ENCODE measurements around the gene APOL1.
"Not testable (repeated sequence)": the region's sequence is repeated elsewhere in the genome, so short reads cannot be mapped to it uniquely, and the experiment has no call there.

APOL1 gene

DNA sequence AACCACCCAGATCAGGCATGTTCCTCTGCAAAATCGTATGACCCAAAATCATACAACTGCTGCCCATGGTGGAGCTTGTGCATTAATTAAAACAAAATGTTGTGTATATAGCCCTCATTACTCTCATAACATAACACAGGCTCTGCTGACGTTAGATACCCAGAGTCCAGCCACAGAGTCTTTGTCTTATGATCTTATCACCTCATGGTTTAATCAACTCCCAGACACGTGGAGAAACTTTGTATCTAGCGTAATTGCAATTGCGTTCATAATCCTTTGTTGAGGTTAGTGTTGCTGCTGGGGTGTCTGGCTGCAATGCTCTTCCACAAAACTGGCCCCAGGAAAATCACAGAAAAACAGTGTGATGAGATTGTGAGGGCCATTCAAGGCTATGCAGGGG is 5.0 kb upstream of the APOL1 start:
- FAIRE-seq: no peak

DNA sequence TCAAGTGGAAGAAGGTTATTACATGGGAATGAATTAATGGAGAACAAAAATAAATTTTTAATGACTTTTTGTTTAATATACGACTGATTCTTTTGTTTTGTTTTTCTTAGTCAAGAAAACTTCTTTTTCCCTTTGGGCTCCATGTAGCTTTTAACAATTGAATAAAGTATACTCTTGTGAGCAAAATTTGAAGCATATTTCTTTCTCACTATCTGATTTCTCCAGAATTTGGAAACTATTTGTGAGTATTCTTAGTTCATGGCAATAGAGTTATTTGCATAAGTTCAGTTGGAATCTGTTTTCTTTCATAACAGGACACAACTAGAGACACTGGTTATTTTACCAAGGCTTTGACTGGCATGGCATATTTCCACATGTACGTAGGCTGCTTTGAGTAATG is 3.8 kb upstream of the APOL1 start:
- FAIRE-seq: peak; percentile 6

DNA sequence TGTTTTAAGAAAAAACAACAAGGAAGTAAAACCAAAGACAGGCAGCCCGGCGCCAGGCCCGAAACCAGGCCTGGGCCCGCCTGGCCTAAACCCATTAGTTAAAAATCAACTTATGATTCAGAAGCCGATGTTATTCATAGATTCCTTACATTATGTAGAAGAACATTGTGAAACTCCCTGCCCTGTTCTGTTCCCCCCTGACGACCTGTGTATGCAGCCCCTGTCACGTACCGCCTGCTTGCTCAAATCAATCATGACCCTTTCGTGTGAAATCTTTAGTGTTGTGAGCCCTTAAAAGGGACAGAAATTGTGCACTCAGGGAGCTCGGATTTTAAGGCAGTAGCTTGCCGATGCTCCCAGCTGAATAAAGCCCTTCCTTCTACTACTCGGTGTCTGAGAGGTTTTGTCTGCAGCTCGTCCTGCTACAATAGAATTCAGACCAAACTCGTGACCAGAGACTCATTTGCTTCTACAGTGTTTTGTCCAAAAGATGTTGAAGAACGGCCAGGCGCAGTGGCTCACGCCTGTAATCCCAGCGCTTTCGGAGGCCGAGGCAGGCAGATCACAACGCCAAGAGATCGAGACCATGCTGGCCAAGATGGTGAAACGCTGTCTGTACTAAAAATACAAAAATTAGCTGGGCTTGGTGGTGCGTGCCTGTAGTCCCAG is 2.5 kb upstream of the APOL1 start:
- FAIRE-seq: not testable (repeated sequence)

DNA sequence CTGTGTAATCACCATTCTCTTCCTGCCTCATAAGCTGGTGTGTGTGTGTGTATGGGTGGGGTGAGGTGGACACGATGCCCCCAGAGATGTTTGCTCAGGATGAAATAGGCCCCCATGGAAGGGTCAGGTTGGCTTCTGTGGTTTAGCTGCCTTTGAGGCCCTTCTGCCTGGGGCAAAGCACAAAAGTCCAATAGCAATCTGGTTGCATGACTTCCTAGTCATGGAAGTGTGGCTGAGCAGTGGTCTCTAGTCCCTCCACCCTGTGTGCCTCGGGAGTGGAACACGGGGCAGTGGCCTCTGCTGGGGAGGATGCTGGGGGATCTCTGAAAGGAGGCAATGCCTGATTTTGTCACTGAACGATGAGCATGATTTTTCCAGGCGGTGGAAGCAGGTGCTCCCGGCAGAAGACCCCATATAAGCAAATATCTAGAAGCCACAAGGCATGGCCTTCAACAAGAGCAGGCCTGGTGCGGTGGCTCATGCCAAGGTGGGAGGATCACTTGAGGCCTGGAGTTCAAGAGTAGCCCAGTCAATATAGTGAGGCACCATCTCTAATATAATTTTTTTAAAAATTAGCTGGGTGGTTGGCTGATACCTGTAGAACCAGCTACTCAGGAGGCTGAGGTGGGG is 839 bp upstream of the APOL1 start:
- not testable (repeated sequence) for FAIRE-seq

DNA sequence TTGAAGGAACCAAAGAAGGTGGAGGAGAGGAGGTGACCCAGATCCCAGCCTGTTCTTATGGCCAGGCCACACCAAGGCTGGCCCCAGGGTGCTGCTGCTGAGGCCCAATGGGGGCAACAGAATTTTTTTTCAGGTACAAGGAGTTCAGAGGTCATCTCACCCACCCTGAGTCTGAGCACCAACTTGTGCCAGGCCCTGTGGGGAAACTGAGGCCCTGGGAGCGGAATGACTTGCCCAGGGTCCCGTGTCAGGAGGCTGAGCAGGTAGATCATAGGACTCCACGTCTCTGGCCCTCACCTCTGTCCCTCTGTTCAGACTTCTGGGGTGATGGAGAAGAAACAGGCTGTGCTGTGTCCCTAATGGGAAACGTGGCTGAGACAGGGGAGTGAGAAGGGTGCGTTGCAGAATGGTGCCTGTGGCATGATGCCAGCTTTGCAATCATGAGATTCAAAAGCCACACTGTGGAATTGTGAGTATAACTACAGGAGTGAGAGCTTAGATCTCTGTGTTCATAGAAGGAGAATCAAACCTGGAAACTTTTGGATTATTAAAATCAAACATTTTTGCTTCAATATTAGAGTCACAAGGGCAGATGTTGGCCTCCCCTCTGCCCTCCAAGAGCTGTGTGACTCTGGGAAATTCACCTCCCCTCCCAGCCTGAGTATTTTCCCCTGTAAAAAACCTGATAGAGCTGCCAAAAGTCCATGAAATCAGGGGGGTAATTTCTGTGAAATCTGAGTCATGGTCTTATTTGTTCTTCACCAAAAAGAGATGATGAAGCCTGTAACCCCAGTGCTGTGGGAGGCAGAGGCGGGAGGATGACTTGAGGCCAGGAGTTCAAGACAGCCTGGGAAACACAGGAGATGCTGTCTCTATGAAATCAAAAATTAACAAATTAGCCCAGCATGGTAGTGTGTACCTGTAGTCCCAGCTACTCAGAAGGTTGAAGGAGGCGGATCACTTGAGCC is 874 bp downstream of the APOL1 start:
- no peak for FAIRE-seq

DNA sequence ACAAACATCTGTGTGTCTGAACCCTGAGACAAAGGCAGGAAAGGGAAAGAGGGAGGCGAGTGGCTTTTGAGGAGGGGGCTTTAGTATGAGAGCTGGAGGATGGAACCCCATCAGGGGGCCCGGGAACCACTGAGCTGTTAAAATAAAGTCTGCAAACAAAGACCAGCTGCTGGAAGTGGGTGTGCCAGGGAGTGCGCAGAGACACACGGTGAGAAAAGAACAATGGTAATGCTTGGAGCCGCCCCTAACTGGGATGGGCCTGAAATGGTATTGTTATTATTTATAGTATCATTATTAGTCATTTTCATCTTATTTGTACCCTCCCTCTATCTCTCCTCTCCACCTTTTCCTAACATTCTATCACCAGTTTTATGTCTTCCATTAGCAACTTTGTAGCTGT is 2.6 kb downstream of the APOL1 start:
- FAIRE-seq: not testable (repeated sequence)

DNA sequence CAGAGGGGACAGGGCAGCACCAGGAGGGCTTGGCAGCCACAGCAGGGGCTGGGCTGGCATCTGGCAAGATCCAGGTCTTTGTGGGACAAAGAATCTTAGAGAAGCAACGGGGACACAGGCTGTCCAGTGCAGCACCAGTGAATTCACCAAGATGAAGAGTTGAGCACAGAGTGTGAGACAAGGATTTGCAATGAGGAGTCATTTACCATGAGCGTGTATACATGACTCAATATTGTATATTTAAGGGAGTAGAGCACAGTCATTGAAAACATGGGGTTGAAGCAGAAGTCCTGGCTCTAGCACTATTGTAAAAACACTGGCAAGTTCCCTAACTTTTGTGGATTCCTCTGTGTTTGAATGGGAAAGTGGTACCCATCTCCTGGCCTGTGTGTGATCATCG is 3.5 kb downstream of the APOL1 start:
- FAIRE-seq: no peak

DNA sequence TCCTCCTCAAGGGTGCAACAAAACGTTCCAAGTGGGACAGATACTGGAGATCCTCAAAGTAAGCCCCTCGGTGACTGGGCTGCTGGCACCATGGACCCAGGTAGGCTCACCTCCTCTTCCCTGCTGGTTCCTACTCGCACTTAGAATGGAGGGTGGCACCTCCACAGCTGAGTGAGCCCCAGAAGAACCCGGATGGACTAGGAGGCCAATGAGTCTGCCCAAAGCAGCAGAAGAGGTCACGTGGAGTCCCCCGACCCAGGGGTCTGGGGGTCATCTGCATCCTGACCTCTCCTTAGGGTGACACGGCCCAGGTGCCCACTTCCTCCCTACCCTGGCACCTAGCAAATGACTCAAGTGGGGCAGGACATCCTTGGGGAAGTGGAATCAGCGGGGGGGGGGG is 4.4 kb downstream of the APOL1 start:
- FAIRE-seq: no peak

DNA sequence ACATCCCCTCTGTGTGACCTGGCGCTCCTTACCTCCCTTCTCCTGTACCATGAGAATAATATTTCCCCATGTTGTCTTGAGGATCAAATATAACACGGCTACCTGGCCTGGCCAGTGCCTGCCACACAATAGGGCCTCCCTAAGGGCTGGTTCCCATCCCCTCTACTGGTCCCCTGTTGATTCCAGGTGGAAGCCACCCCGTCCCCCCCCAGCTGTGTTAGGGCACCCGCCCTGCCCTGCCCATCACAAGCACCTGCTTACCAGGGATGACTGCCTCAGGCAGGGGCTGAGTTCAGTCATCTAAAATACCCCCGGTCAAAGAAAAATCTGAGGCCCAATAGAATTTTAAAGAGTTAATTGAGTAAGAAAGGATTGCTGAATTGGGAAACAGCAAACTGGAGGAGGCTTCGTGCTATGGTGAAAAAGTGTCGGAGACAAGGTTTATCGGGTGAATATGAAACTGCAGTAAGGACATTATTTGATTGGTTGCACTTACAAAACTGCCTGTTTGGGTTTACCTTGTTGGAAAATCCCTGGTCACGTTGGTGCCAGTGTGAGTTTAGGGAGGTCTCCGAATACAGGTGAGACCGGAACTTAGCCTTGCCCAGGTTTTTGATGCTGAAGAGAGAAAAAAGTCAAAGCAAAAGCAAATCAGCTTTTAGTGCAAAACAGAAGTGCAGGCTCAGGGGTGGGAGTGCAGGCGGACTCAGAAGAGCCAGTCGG is 5.2 kb downstream of the APOL1 start:
- no peak for FAIRE-seq

DNA sequence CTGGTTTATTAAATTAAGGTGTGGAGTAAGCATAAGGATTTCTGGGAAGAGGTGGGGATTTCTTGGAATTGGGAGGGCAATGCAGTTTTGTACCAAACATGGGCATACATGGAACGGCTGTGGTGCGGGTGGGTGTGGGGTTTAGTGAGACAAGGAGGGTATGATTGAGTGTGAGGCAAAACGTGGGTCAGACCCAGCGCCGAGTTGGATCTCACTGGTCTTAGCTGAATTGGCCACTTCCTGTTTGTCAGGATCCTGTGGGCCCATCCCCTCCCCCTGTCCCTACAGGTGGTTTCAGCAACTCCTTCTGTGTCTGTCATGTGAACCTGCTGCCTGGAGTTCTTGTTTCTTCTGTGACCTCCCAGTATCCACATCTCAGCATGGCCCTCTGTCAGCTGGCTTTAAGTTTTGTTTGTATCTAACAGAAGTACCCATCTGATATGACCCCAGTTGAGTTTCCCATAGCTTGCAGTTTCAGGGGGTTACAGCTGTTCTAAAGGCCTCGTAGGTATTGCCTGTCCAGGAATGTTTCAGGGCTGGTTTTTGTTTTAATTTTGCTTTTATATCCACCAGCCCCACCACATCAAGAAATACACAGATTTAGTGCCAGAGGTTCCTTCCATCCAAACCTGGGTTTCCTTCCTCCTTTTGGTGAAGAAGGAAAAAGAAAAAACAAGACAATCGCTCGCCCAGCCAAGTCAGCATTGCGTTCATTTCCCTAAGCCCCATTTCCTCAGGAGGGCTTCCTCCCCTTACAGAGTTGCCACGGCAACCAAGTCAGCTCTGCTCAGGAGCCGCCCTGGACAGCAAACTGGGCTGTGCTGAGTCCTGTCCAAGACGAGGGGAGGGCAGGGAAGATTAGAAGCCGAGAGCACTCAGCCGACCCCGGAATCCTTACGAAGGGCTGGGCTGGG is 6.0 kb downstream of the APOL1 start:
- no peak for FAIRE-seq

DNA sequence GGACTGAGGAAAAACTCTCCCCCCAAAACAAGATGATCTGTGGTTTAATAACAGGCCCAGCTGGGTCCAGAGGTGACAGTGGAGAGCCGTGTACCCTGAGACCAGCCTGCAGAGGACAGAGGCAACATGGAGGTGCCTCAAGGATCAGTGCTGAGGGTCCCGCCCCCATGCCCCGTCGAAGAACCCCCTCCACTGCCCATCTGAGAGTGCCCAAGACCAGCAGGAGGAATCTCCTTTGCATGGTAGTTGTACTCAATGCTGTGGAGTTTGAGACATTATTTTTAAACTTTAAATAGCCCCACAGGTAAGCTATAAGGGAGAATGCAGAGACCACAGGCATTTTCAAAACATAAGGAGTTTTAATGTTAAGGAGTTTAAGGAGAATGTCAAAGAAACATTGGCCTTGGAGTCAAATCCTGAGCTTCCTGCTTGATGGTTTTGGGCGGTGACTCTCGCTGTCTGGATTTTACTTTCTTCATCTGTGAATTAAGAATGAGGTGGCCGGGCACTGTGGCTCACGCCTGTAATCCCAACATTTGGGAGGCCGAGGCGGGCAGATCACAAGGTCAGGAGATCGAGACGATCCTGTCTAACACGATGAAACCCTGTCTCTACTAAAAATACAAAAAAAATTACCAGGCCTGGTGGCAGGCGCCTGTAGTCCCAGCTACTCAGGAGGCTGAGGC is 6.8 kb downstream of the APOL1 start:
- FAIRE-seq: no peak

DNA sequence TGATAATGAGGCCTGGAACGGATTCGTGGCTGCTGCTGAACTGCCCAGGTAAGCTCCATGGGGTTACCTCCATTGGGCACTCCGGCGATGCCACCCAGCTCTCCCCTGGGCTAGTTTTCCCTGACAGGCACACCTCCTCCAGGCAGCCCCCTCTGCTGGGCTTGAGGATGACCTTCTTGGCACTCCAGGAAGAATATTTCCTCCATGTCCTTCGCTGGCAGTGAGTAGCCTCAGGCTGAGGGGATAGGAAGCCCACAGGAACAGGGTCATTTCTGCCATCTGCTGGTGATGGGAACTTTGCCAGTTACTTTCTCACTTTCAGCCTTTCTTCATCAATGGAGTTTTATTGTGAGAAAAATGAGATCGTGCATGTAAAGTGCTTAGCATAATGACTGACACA is 8.7 kb downstream of the APOL1 start:
- FAIRE-seq: not testable (repeated sequence)

DNA sequence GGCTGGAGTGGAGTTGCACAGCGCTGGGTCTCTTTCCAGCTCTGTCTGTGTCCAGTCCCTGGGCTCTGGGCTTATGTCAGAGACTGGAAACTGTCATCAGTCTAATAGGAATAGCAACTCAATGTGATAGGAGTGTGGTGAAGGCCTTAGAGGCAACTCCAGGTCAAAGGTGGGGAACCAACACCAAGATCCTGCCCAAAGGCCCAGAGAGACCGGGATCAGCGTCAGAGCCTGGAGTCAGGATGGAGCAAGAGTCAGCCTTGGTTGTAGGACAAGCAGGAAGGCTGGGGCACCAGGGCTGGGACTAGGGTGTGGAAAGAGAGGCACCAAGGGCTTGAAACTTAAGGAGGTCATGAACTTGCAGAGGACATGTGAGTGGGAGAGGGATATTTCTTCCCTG is 9.4 kb downstream of the APOL1 start:
- FAIRE-seq: not testable (repeated sequence)

DNA sequence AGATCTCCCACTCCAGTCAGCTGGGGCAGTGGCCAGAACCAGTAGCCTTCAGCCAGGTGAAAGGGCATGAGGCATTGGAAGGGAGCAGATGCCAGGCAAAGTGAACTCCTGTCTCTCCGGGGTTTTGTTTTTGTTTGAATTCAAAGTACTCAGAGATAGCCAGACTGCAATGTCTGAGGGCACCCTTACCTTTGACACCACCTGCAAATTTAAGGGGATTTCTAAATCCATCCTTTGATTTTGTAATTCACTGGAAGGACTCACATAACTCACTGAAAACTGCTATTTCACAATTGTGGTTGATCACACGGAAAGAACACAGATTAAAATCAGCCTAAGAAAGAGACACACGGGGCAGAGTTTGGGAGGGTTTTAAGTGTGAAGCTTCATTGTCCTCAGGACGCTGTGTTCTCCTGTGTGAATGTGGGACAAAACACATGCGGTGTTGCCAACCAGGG is 10.3 kb downstream of the APOL1 start:
- FAIRE-seq: not testable (repeated sequence)

DNA sequence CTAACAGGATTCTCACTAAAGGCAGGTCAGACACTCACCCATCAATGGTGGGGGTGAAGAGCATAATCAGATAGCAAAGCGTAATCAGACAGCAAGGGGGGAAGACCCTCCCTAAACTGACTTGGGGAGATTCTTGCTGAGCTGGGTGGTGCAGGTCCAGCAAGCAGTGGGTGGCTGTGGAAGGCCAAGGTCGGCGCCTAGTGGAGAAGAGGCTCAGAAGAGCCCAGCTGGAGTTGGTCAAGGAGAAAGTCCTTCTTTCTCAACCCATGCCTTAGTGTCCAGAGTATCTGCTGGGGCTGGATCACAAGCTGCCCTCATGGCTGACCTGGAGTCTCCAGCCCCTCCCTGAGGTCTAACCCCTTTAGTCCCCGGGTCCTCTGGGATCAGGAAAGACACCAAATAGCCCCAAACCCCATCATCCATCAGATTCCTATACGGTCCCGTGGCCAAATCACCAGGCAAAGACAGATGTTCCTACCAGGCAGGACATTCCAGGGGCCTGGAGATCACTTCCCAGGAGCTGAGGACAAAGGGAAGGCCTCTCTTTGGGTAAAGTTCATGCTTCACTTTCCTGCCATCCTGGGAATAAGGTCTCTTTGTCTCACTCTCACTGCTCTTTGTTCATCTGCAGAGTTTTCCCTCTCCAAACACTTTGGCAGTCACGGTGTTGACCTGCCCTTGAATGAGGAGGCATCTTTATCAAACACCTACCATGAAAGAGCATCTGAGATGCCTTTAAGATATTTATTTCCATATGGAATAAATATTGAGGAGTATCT is 11.1 kb downstream of the APOL1 start:
- not testable (repeated sequence) for FAIRE-seq

DNA sequence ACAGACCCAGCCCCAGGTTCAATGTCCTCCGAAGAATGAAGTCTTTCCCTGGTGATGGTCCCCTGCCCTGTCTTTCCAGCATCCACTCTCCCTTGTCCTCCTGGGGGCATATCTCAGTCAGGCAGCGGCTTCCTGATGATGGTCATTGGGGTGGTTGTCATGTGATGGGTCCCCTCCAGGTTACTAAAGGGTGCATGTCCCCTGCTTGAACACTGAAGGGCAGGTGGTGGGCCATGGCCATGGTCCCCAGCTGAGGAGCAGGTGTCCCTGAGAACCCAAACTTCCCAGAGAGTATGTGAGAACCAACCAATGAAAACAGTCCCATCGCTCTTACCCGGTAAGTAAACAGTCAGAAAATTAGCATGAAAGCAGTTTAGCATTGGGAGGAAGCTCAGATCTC is 14.1 kb downstream of the APOL1 start:
- FAIRE-seq: no peak

DNA sequence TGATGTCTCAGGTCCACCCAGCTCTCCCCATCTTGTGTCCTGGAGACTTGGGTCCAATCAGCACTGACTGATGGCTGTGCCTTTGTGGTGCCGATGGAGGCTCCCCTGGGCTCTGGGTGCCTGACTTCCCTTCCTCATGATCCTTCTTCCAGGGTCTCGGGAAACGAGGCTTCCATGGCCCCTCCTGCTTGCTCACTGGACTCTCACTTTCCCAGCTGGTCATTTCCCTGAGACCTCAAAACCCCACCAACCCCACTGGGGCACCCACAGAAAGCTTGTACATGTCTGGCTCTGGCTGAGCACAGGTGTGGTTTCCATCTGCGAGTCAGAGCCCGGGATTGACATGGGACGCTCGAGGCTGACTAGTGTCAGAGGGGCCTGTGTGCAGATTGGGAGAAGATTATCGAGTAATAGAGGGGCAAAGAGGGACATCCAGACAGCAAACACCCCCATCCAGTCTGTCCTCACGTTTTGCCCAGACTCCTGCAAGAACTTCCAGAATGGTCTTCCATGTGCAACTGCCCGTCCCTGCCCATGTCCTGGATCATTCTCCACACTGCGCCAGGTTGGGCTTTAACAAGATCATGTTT is 15.1 kb downstream of the APOL1 start:
- no peak for FAIRE-seq

DNA sequence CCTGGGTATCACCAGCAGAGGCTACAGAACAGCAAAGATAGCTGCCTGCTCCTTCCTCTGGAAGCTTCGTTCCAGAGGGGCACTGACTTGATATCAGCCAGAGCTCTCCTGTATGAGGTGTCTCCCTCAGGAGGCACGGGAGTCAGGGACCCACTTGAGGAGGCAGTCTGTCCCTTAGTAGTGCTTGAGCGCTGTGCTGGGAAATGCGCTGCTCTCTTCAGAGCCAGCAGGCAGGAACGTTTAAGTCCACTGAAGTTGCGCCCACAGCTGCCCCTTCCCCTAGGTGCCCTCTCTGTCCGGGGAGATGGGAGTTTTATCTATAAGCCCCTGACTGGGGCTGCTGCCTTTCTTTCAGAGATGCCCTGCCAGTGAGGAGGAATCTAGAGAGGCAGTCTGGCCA is 18.3 kb downstream of the APOL1 start:
- FAIRE-seq: not testable (repeated sequence)

DNA sequence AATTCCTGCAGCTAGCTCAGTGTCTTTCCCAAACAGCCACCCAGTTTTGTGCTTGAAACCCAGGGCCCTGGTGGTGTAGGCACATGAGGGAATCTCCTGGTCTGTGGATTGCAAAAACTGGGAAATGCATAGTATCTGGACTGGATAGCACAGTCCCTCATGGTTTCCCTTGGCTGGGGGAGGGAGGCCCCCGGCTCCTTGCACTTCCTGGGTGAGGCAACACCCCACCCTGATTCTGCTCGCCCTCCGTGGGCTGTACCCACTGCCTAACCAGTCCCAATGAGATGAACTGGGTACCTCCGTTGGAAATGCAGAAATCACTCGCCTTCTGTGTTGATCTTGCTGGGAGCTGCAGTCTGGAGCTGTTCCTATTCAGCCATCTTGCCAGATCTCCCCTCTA is 19.0 kb downstream of the APOL1 start:
- FAIRE-seq: not testable (repeated sequence)

DNA sequence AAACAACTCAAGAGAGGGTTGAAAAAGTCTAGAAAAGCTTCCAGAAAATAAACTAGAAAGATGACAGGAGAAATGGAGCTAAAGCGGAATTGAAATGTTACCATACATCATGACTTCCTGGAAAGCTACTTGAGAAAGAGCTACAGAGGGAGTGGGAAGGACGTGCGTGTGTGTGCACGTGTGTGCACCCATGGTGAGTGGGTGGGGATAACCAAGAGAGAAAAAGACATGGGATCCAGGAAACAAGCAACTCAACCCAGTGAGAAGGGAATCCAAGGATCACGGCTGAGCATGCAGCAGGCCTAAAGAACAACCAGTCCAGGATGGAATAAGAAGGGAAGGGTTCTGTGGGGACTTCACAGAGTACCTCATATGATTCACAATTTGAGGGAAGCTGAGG is 21.6 kb downstream of the APOL1 start:
- no peak for FAIRE-seq
